ENCODE measurements around the gene RHOH. TPM values are rescaled to one million over a fixed set of nuclear protein-coding genes. Genes with fewer than 3 reads are reported as not detected.

RHOH gene
- total and polyA plus RNA-seq, 2 of the 13 experiments (the other 11 are each of a cell fraction or from before 2014, with no cell fraction given), result 0.57 TPM; not detected in 1

DNA sequence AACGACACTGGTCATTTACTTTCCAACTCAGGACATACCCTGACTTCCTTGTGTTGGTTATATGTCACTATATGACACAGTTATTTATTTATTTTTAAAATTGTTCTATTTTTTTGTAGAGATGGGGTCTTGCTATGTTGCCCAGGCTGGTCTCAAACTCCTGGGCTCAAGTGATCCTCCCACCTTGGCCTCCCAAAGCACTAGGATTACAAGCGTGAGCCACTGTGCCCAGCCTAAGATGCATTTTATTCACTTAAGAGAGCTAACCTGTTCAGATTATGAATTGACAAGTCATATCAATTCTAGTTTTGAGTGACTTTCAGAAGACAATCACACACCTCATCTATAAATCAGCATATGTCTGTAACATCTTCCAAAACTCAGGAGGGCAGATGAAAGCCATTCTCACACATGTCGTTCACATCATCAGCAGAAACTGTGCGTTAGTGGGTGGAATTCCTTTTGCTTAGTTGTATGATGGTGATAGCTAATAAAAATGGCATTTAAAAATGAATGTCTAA is 9.4 kb upstream of the RHOH start:
- no peak overlapping the region for H2AFZ ChIP-seq (ENCODE audit: low read length)
- FAIRE-seq, result no peak
- intact Hi-C loops (cut with micrococcal nuclease; ENCODE audit: unreplicated experiment), result no loop called here
- no peaks in the 10 kb centered on the region for H3K36me3 ChIP-seq (replicated peaks in 1 of 2; ENCODE audit: control insufficient read depth in 1 of 2, insufficient read depth in 2 of 2, low read length in 2 of 2)
- BruUV-seq (replicated peaks), result no TSS peak
- no peak overlapping the region for H3K9ac ChIP-seq (ENCODE audit: insufficient read depth, low read depth, low read length)
- WGBS (ENCODE audit: low lambda C conversion rate), result 72% methylated on average over 4 of the region's 4 CpGs
- CTCF ChIA-PET (ENCODE audit: low intra/inter-chr PET ratio, low total read pairs), result no interaction called here
- in situ Hi-C loops (cut with HindIII; ENCODE audit: extremely low pct_ligation_motif_present, low pct_unique_long_range_greater_than_20kb), result no loop called here
- H3K27me3 ChIP-seq (ENCODE audit: control insufficient read depth in 1 of 2, insufficient read depth in 2 of 2, low read length in 2 of 2), result no peaks in the 10 kb centered on the region
- no peaks in the 10 kb centered on the region for H4K20me1 ChIP-seq (ENCODE audit: insufficient read depth, low read length)
- peaks cover 38% of the 10 kb centered on the region for H3K4me1 ChIP-seq (ENCODE audit: insufficient read depth, low read length)
- ATAC-seq, result no peak
- H3K79me2 ChIP-seq (ENCODE audit: insufficient read depth, low read length), result no peaks in the 10 kb centered on the region
- H3K27ac ChIP-seq (ENCODE audit: extremely low read length, insufficient read depth, low read length), result no peak overlapping the region
- TF ChIP-seq EED (CRISPR knock-in tag; IDR thresholded peaks at IDR 0.05), result no peak
- TF ChIP-seq NKX3-1 (CRISPR knock-in tag; IDR thresholded peaks at IDR 0.05), result no peak
- TF ChIP-seq ZNF589 (CRISPR knock-in tag; conservative IDR thresholded peaks at IDR 0.05), result no peak
- TF ChIP-seq ZBTB37 (CRISPR knock-in tag; IDR thresholded peaks at IDR 0.05), result no peak
- no peak for TF ChIP-seq SP2 (CRISPR knock-in tag; IDR thresholded peaks at IDR 0.05)
- TF ChIP-seq ZNF329 (CRISPR knock-in tag; IDR thresholded peaks at IDR 0.05; ENCODE audit: low read depth), result no peak
- no peak overlapping the region for H3K4me3 ChIP-seq (replicated peaks in 1 of 3; ENCODE audit: insufficient read depth in 1 of 3, low read depth in 2 of 3, low read length in 3 of 3)
- POLR2A ChIA-PET, result no interaction called here
- DNase-seq (ENCODE audit: low spot score), result no peak
- H3K4me2 ChIP-seq (ENCODE audit: low read depth, low read length), result no peak overlapping the region
- no peaks in the 10 kb centered on the region for H3K9me3 ChIP-seq (ENCODE audit: low read length)

DNA sequence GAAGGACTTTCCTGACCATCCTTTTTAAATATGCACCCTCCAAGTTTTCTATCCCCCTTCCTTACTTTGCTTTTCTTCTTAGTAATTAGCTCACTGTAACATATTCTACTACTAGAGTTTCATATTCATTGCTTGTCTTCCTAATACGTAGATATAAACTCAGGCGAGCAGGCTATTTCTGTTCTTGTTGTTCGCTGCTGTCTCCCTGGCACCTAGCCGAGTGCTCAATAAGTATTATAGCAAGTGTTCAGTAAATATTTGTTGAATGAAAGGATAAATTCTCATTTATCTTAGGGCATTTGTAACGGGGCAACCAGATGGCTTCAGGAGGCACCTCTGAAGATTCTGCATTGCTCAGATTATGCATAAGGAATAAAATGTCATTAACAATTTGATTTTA is 6.8 kb upstream of the RHOH start:
- no peaks in the 10 kb centered on the region for H3K79me2 ChIP-seq (ENCODE audit: insufficient read depth, low read length)
- POLR2A ChIA-PET, result no interaction called here
- in situ Hi-C loops (cut with HindIII; ENCODE audit: extremely low pct_ligation_motif_present, low pct_unique_long_range_greater_than_20kb) (no loop called here), intact Hi-C loops (cut with micrococcal nuclease; ENCODE audit: unreplicated experiment) (loop anchor here (2.0 kb wide), 1 partner anchor 31 kb away; no protein-coding TSS in a partner anchor)
- H2AFZ ChIP-seq (ENCODE audit: low read length), result no peak overlapping the region
- 0 out of 2 replicates have a peak overlapping the region, but pooled peaks have one; percentile 4 for H3K9ac ChIP-seq (ENCODE audit: insufficient read depth, low read depth, low read length)
- H3K4me2 ChIP-seq (ENCODE audit: low read depth, low read length), result peak overlapping the region; percentile 82
- DNase-seq (ENCODE audit: low spot score) (no peak), FAIRE-seq (no peak), ATAC-seq (no peak)
- 7% methylated on average over 5 of the region's 5 CpGs for WGBS (ENCODE audit: low lambda C conversion rate)
- H3K27me3 ChIP-seq (ENCODE audit: control insufficient read depth in 1 of 2, insufficient read depth in 2 of 2, low read length in 2 of 2), result no peaks in the 10 kb centered on the region
- no peaks in the 10 kb centered on the region for H3K9me3 ChIP-seq (ENCODE audit: low read length)
- CTCF ChIA-PET (ENCODE audit: low intra/inter-chr PET ratio, low total read pairs), result no interaction called here
- H3K4me1 ChIP-seq (ENCODE audit: insufficient read depth, low read length), result peaks cover 63% of the 10 kb centered on the region
- no peak overlapping the region for H3K27ac ChIP-seq (ENCODE audit: extremely low read length, insufficient read depth, low read length)
- no TSS peak for BruUV-seq (replicated peaks)
- no peaks in the 10 kb centered on the region for H4K20me1 ChIP-seq (ENCODE audit: insufficient read depth, low read length)
- no peaks in the 10 kb centered on the region for H3K36me3 ChIP-seq (replicated peaks in 1 of 2; ENCODE audit: control insufficient read depth in 1 of 2, insufficient read depth in 2 of 2, low read length in 2 of 2)
- H3K4me3 ChIP-seq (replicated peaks in 1 of 3; ENCODE audit: insufficient read depth in 1 of 3, low read depth in 2 of 3, low read length in 3 of 3), result 0 out of 6 replicates have a peak overlapping the region, but pooled peaks of 1 of the 3 experiments have one; percentile 0
- no peak for TF ChIP-seq ZHX2 (IDR thresholded peaks at IDR 0.05; ENCODE audit: low read depth)
- no peak for TF ChIP-seq ZHX2 (CRISPR knock-in tag; IDR thresholded peaks at IDR 0.05; ENCODE audit: borderline replicate concordance)
- TF ChIP-seq MED1 (CRISPR knock-in tag; IDR thresholded peaks at IDR 0.05), result no peak
- no peak for TF ChIP-seq RBFOX2 (IDR thresholded peaks at IDR 0.05; ENCODE audit: low read depth, low read length)

All from HepG2 (cell line).